Measurements from ENCODE around the gene GZMA.

- TF ChIP-seq POLR2A (IDR thresholded peaks at IDR 0.05) (no peak), CTCF (IDR thresholded peaks at IDR 0.05) (no peak), POLR2AphosphoS5 (IDR thresholded peaks at IDR 0.05; ENCODE audit: insufficient read depth in 1 of 2, low read depth in 1 of 2) (no peak)
Measured at GRCh38 chr5:55102348-55102747, at the start of gene GZMA.
